ENCODE measurements around the gene CD160.
"Not testable (repeated sequence)": the region's sequence is repeated elsewhere in the genome, so short reads cannot be mapped to it uniquely, and the experiment has no call there.

CD160 gene

GRCh38 chr1:145757420-145757819, 38.1 kb downstream of the CD160 start:
- DNase-seq (ENCODE audit: insufficient read length, low spot score) (no peak), FAIRE-seq (no peak)

GRCh38 chr1:145758116-145758515, 38.8 kb downstream of the CD160 start:
- FAIRE-seq (no peak), DNase-seq (ENCODE audit: insufficient read length, low spot score) (no peak)

GRCh38 chr1:145758575-145758974, 39.3 kb downstream of the CD160 start:
- DNase-seq (ENCODE audit: insufficient read length, low spot score) (no peak), FAIRE-seq (no peak)

GRCh38 chr1:145759721-145760120, 40.4 kb downstream of the CD160 start:
- no peak for FAIRE-seq
- DNase-seq (ENCODE audit: insufficient read length, low spot score), result no peak

DNA sequence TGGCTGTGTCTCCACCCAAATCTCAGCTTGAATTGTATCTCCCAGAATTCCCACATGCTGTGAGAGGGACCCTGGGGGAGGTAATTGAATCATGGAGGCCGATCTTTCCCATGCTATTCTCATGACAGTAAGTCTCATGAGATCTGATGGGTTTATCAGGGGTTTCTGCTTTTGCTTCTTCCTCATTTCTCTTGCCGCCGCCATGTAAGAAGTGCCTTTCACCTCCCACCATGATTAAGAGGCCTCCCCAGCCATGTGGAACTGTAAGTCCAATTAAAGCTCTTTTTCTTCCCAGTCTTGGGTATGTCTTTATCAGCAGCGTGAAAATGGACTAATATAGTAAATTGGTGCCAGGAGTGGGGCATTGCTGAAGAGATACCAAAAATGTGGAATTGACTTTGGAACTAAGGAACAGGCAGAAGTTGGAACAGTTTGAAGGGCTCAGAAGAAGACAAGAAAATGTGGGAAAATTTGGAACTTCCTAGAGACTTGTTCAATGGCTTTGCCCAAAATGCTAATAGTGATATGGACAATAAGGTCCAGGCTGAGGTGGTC, 41.2 kb downstream of the CD160 start:
- FAIRE-seq; DNase-seq (ENCODE audit: insufficient read length, low spot score): not testable (repeated sequence)

DNA sequence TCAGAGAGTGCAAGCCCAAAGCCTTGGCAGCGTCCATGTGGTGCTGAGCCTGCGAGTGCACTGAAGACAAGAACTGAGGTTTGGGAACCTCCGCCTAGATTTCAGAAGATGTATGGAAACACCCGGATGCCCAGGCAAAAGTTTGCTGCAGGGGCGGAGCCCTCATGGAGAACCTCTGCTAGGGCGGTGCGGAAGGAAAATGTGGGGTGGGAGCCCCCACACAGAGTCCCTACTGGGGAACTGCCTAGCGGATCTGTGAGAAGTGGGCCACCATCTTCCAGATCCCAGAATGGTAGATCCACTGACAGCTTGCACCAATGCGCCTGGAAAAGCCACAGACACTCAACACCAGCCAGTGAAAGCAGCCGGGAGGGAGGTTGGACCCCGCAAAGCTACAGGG, 42.2 kb downstream of the CD160 start:
- FAIRE-seq; DNase-seq (ENCODE audit: insufficient read length, low spot score): not testable (repeated sequence)

DNA sequence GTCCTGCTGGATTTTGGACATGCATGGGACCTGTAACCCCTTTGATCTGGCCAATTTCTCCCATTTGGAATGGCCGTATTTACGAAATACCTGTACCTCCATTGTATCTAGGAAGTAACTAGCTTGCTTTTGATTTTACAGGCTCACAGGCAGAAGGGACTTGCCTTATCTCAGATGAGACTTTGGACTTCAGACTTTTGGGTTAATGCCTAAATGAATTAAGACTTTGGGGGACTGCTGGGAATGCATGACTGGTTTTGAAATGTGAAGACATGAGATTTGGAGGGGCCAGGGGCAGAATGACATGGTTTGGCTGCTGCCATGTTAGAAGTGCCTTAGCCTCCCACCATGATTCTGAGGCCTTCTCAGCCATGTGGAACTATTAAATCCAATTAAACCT, 42.7 kb downstream of the CD160 start:
- FAIRE-seq; DNase-seq (ENCODE audit: insufficient read length, low spot score): not testable (repeated sequence)

GRCh38 chr1:145764231-145764940, 45.1 kb downstream of the CD160 start:
- FAIRE-seq; DNase-seq (ENCODE audit: insufficient read length, low spot score): not testable (repeated sequence)

DNA sequence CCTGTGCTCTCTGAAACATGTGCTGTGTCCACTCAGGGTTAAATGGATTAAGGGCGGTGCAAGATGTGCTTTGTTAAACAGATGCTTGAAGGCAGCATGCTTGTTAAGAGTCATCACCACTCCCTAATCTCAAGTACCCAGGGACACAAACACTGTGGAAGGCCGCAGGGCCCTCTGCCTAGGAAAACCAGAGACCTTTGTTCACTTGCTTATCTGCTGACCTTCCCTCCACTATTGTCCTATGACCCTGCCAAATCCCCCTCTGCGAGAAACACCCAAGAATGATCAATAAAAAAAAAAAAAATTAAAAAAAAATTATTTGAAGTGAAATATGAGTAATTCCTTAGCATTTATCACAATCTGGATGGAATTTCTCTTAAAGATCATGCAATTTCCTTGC, 45.8 kb downstream of the CD160 start:
- not testable (repeated sequence) for DNase-seq (ENCODE audit: insufficient read length, low spot score); FAIRE-seq

DNA sequence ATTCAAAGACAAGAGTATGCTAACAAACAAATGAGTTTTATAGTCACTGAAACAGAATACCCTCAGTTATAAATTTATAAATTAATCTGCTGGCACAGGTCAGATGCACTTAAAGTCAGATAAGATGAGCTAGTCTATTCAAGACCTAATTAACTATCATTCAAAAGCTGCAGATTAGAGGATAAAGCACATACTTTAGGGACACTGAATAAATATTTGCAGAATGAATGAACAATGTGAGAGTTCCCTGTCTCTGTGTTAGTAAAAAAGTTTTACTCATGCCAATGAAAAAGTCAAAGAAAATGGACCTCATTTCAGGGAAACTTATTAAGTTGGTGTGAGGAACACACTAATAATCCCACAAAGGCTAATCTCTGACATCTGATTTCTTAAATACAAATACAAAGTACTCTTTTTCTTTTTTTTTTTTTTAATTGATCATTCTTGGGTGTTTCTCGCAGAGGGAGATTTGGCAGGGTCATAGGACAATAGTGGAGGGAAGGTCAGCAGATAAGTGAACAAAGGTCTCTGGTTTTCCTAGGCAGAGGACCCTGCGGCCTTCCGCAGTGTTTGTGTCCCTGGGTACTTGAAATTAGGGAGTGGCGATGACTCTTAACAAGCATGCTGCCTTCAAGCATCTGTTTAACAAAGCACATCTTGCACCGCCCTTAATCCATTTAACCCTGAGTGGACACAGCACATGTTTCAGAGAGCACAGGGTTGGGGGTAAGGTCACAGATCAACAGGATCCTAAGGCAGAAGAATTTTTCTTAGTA, 46.5 kb downstream of the CD160 start:
- not testable (repeated sequence) for FAIRE-seq; DNase-seq (ENCODE audit: insufficient read length, low spot score)

GRCh38 chr1:145766926-145767325, 47.6 kb downstream of the CD160 start:
- FAIRE-seq; DNase-seq (ENCODE audit: insufficient read length, low spot score): not testable (repeated sequence)

GRCh38 chr1:145768004-145768403, 48.7 kb downstream of the CD160 start:
- FAIRE-seq, result not testable (repeated sequence)

GRCh38 chr1:145771056-145771455, 51.8 kb downstream of the CD160 start:
- DNase-seq (ENCODE audit: insufficient read length, low spot score), result no peak
- FAIRE-seq, result no peak

More at GRCh38 chr1:145768004-145768403, 48.7 kb downstream of the CD160 start:
- DNase-seq (ENCODE audit: insufficient read length, low spot score), result not testable (repeated sequence)

DNA sequence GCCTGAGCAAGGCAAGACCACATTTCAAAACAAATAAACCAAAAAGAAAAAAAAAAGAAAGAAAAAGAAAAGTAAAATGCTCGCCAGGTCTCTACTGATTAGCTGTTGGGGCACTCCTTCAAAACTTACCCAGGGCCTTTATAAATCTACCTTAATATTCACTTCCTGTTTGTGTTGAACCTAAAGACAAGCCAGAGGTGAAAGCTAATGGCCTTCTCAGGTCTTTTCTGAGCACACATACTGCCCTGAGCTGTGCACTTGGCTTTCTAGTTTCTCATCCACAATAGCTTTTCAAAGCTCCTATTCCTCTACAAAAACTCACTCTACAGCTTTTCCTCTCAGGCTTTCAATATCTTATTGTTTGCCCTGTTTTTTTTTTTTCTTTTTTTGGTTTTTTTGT, 54.1 kb downstream of the CD160 start:
- DNase-seq (ENCODE audit: insufficient read length, low spot score), result no peak
- no peak for FAIRE-seq

GRCh38 chr1:145777357-145778145, 58.3 kb downstream of the CD160 start:
- DNase-seq (ENCODE audit: insufficient read length, low spot score) (no peak), FAIRE-seq (no peak)

DNA sequence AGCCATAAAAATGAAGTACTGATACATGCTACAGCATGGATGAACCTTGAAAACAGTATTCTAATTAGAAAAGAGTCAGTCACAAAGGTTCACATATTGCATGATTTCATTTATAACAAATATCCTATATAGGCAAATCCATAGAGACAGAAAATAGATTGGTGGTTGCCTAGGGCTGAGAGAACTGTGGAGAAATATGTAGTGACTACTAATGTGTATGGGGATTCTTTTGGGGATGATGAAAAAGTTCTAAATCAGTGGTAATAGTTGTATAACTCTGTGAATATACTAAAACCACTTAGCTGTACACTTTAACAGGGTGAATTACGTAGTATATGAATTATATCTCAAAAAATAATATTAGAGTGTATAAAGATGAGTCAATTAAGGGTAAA, 58.8 kb downstream of the CD160 start:
- FAIRE-seq (no peak), DNase-seq (ENCODE audit: insufficient read length, low spot score) (no peak)

DNA sequence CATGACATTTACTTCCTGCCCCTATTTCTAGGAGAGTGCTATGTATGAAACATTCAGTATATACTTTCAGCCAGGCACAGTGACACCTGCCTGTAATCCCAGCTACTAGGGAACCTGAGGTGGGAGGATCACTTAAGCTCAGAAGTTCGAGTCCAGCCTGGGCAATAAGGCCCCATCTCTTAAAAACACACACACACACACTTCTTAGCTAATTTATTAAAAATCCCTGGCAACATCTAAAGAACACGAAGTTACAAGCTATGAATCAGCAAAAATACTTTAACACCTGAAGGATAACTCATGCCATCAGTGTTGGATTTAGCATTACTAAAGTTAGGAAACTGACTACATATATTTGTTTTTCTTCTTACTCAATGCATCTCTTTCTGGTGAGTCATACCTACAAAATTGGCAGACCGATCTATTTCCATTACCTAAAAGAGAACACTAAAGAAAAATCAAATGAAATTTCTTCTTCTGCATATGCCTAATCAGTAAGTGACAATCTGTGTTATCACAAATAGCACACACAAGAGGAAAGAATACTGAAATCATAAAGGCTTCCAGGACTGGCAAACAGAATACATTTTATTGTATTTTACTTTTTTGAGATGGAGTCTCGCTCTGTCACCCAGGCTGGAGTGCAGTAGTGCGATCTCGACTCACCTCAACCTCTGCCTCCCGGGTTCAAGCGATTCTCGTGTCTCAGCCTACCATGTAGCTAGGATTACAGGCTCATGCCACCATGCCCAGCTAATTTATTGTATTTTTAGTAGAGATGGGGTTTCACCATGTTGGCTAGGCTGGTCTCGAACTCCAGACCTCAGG, 63.2 kb downstream of the CD160 start:
- DNase-seq (ENCODE audit: insufficient read length, low spot score) (no peak), FAIRE-seq (no peak)

- DNase-seq (ENCODE audit: insufficient read length, low spot score) (no peak), FAIRE-seq (no peak)
Measured at GRCh38 chr1:145784409-145784808, 65.1 kb downstream of the CD160 start.

GRCh38 chr1:145785547-145785946, 66.2 kb downstream of the CD160 start:
- peak; percentile 94 for FAIRE-seq

DNA sequence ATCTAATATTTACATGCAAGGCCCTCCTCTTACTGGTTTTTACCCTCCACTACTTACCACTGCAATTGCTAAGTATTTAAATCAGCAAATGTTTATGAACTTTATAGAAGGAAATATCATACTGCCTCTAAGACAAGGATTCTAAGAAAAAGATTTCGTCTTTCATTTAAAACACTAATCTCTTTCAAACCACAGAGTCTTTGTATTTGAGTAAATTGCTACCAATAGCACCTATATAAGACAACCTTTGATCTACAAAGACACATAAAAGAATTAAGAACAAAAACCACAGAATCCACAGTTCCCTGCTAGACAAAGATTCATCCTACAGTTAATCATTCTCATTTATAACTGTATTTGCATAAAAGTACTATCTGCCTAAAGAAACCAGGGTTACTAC, 67.0 kb downstream of the CD160 start:
- no peak for DNase-seq (ENCODE audit: insufficient read length, low spot score)

More at GRCh38 chr1:145785547-145785946, 66.2 kb downstream of the CD160 start:
- no peak for DNase-seq (ENCODE audit: insufficient read length, low spot score)

More for the DNA sequence above, 67.0 kb downstream of the CD160 start:
- FAIRE-seq, result no peak
